Activated T-cell treated with anti-CD3 and anti-CD28 coated beads, Interleukin-2, amount 50 U/mL, for 72 hours (primary cell): ENCODE measurements around the gene PARD3B. TPM values are rescaled to one million over a fixed set of nuclear protein-coding genes. Genes with fewer than 3 reads are reported as not detected.

ENCODE experiments used
- ATAC-seq, 2 donors: fragments of 150-1000 bp; cut with Tn5 transposase; replicated peaks in 1 of 2; 2 replicates each; pipeline ENCODE4 v1.10.0; 2021; ENCODE audit warnings: moderate library complexity in 2 of 2, mild to moderate bottlenecking in 1 of 2
- DNase-seq, 2 donors: peaks; one replicate each; pipeline ENCODE4 v3.0.0; 2021 to 2022; ENCODE audit warnings: mixed read lengths in 1 of 2
- H3K27ac Mint-ChIP-seq: one replicate; pipeline ENCODE4 v1.8.0; 2022; ENCODE audit warnings: mild to moderate bottlenecking, moderate library complexity, mixed read lengths
- H3K27me3 Mint-ChIP-seq: one replicate; pipeline ENCODE4 v1.8.0; 2022; ENCODE audit warnings: low read depth, mixed read lengths
- H3K36me3 Mint-ChIP-seq, 2 donors: one replicate each; pipeline ENCODE4 v1.8.0; 2022; ENCODE audit warnings: mixed read lengths in 2 of 2, mild to moderate bottlenecking in 1 of 2; ENCODE audit not compliant: insufficient read depth in 2 of 2
- H3K4me1 Mint-ChIP-seq: one replicate; pipeline ENCODE4 v1.8.0; 2022; ENCODE audit warnings: low read depth, mixed read lengths
- H3K4me3 Mint-ChIP-seq, 2 donors: one replicate each; pipeline ENCODE4 v1.8.0; 2022; ENCODE audit warnings: mild to moderate bottlenecking in 2 of 2, mixed read lengths in 2 of 2, moderate library complexity in 2 of 2
- H3K9me3 Mint-ChIP-seq, 2 donors: one replicate each; pipeline ENCODE4 v1.8.0; 2022; ENCODE audit warnings: mixed read lengths in 2 of 2
- total RNA-seq, 2 donors: library from RNA; stranded (reverse); gene quantifications; one replicate each; pipeline ENCODE4 v1.2.3, GENCODE V29; 2022

PARD3B gene
- total RNA-seq, 2 donors from 2014 or later = 0.74 to 0.96 TPM

DNA sequence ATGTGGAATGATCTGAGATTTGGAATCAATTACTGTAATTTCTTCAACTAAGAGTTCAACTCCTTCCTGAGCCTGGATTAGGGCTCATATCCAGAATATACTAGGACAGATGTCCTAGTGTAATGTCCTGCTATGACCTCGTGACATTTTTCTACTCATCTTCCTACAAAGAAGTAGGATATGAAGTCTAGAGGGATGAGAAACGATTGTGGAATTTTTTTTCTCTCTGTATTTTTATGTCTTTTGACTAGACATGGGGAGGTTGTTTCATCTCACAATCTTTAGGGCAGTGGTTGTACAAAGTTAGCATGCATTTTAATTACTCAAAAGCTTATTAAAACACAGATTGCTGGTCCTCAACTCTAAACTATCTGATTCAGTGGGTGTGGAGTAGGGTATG, 203.0 kb downstream of the PARD3B start:
- DNase-seq = no peak
- no peak overlapping the region for H3K4me3 Mint-ChIP-seq
- peaks cover 23% of the 10 kb centered on the region for H3K4me1 Mint-ChIP-seq
- H3K27me3 Mint-ChIP-seq = no peaks in the 10 kb centered on the region
- no peak for ATAC-seq
- peaks cover 2 to 4% of the 10 kb centered on the region in 2 donors for H3K9me3 Mint-ChIP-seq
- H3K27ac Mint-ChIP-seq = no peak overlapping the region
- H3K36me3 Mint-ChIP-seq = peaks cover 0 to 2% of the 10 kb centered on the region in 2 donors

- H3K27ac Mint-ChIP-seq = no peak overlapping the region
- no peaks in the 10 kb centered on the region for H3K27me3 Mint-ChIP-seq
- no peak overlapping the region for H3K4me3 Mint-ChIP-seq
- H3K9me3 Mint-ChIP-seq = peaks cover 2 to 4% of the 10 kb centered on the region in 2 donors
- peaks cover 14% of the 10 kb centered on the region for H3K4me1 Mint-ChIP-seq
- no peak for DNase-seq
- ATAC-seq = no peak
- H3K36me3 Mint-ChIP-seq = peaks cover 0 to 2% of the 10 kb centered on the region in 2 donors
These were observed 204.0 kb downstream of the PARD3B start for GRCh38 chr2:204749319-204749718.

DNA sequence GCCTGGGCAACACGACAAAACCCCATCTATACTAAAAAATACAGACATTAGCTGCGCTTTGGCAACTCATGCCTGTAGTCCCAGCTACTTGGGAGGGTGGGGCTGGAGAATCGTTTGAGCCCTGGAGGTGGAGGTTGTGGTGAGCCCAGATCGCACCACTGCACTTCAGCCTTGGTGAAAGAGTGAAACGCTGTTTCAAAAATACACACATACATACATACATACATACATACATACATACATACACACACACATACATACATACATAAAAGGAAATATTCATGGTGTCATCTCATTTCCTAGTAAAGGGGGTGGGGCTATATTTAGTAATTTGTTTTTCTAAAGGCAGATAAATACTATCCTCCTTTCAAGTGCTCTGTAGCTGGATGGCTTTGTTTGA, 205.1 kb downstream of the PARD3B start:
- ATAC-seq = no peak
- Mint-ChIP-seq H3K27ac (no peak overlapping the region), H3K36me3 (no peaks in the 10 kb centered on the region), H3K9me3 (peaks cover 2 to 4% of the 10 kb centered on the region in 2 donors), H3K27me3 (no peaks in the 10 kb centered on the region), H3K4me3 (no peak overlapping the region), H3K4me1 (peaks cover 14% of the 10 kb centered on the region)
- DNase-seq = no peak

DNA sequence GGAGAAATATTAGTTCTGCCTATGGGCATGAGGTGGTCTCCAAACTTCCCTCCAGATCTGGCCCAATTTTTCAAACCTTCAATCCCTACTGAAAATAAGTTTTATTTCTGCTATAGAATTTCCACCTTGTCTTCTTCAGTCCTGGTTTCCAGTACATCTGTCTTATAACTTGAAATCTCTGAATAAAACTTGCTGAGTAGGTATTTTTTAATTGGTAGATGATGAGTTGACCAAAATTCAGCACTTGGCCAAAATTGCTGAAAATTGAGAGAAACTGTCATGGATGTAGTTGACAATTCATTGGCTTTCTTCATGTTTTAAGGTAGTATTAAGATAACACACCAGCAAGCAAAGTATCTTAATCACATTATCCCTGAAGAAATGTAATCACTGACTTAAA, 206.2 kb downstream of the PARD3B start:
- Mint-ChIP-seq H3K4me3 (no peak overlapping the region), H3K27me3 (no peaks in the 10 kb centered on the region), H3K4me1 (peaks cover 14% of the 10 kb centered on the region), H3K36me3 (no peaks in the 10 kb centered on the region), H3K27ac (no peak overlapping the region), H3K9me3 (peaks cover 2 to 4% of the 10 kb centered on the region in 2 donors)
- ATAC-seq = no peak
- no peak for DNase-seq

DNA sequence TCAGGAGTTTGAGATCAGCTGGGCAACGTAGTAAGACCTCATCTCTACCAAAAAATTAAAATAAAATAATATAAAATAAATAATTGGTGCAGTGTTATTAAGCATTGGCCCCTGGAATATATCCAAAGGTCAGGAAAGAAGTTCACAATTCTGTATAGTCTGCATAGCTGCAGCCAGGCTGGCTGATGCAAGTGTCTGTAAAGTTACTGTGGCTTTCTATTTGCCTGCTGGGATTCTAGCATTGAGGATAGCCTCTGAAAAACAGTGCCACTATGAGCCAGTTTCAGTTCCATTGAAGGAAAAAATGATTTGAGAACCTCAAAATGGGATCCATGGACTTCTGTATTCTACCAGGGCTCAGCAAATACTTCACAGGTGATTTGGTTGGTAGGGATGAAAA, 208.6 kb downstream of the PARD3B start:
- H3K27ac Mint-ChIP-seq = no peak overlapping the region
- H3K36me3 Mint-ChIP-seq = no peaks in the 10 kb centered on the region

GRCh38 chr2:204754898-204755297, 209.6 kb downstream of the PARD3B start:
- DNase-seq (no peak), ATAC-seq (no peak)
- Mint-ChIP-seq H3K9me3 (no peaks in the 10 kb centered on the region), H3K36me3 (no peaks in the 10 kb centered on the region), H3K27ac (no peak overlapping the region), H3K27me3 (no peaks in the 10 kb centered on the region), H3K4me3 (no peak overlapping the region), H3K4me1 (peaks cover 12% of the 10 kb centered on the region)

More for the DNA sequence above, 208.6 kb downstream of the PARD3B start:
- DNase-seq (no peak), ATAC-seq (no peak)
- no peak overlapping the region for H3K4me3 Mint-ChIP-seq
- H3K27me3 Mint-ChIP-seq = no peaks in the 10 kb centered on the region
- H3K4me1 Mint-ChIP-seq = peaks cover 14% of the 10 kb centered on the region
- no peaks in the 10 kb centered on the region for H3K9me3 Mint-ChIP-seq

- H3K36me3 Mint-ChIP-seq = no peaks in the 10 kb centered on the region
- no peaks in the 10 kb centered on the region for H3K4me1 Mint-ChIP-seq
- DNase-seq (no peak), ATAC-seq (no peak)
- no peak overlapping the region for H3K27ac Mint-ChIP-seq
- no peaks in the 10 kb centered on the region for H3K27me3 Mint-ChIP-seq
- peaks cover 1 to 7% of the 10 kb centered on the region in 2 donors for H3K9me3 Mint-ChIP-seq
- H3K4me3 Mint-ChIP-seq = no peak overlapping the region
These were observed 218.9 kb downstream of the PARD3B start for GRCh38 chr2:204763974-204764703.

- Mint-ChIP-seq H3K36me3 (peaks cover 0 to 3% of the 10 kb centered on the region in 2 donors), H3K4me3 (no peak overlapping the region), H3K27me3 (no peaks in the 10 kb centered on the region), H3K9me3 (peaks cover 0 to 2% of the 10 kb centered on the region in 2 donors), H3K27ac (no peak overlapping the region), H3K4me1 (no peaks in the 10 kb centered on the region)
- ATAC-seq (no peak), DNase-seq (no peak)
These were observed 225.5 kb downstream of the PARD3B start for GRCh38 chr2:204770735-204771134.

- Mint-ChIP-seq H3K36me3 (peaks cover 0 to 3% of the 10 kb centered on the region in 2 donors), H3K4me1 (no peaks in the 10 kb centered on the region), H3K9me3 (peaks cover 0 to 2% of the 10 kb centered on the region in 2 donors), H3K27me3 (no peaks in the 10 kb centered on the region), H3K4me3 (no peak overlapping the region), H3K27ac (no peak overlapping the region)
- no peak for ATAC-seq
- no peak for DNase-seq
These were observed 226.4 kb downstream of the PARD3B start for GRCh38 chr2:204771721-204772120.

DNA sequence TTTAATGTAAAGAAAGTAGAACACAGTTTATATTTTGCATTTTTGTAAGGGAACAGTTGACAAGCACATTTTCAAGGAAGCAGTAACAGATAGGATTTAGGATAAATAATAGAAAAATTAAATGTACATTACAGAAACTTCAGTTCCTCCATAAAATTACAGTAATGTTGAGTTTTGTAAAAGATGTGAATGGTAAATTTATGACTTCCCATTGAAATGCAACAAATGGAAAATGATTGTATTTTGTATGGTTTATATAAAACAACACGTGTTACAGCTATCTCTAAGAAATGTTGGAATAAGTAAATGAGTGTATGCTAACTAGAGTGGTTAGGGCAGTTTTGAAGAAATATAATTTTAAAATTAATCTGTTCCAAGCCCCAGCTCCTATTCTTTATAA, 227.3 kb downstream of the PARD3B start:
- ATAC-seq = no peak
- no peak overlapping the region for H3K4me3 Mint-ChIP-seq
- H3K9me3 Mint-ChIP-seq = peaks cover 0 to 2% of the 10 kb centered on the region in 2 donors
- H3K27ac Mint-ChIP-seq = no peak overlapping the region
- H3K27me3 Mint-ChIP-seq = no peaks in the 10 kb centered on the region
- DNase-seq = no peak
- no peaks in the 10 kb centered on the region for H3K4me1 Mint-ChIP-seq
- peaks cover 0 to 3% of the 10 kb centered on the region in 2 donors for H3K36me3 Mint-ChIP-seq

GRCh38 chr2:204775766-204776165, 230.5 kb downstream of the PARD3B start:
- DNase-seq (no peak), ATAC-seq (no peak)
- Mint-ChIP-seq H3K4me1 (no peaks in the 10 kb centered on the region), H3K9me3 (peaks cover 0 to 1% of the 10 kb centered on the region in 2 donors), H3K4me3 (no peak overlapping the region), H3K36me3 (peaks cover 0 to 1% of the 10 kb centered on the region in 2 donors), H3K27me3 (no peaks in the 10 kb centered on the region), H3K27ac (no peak overlapping the region)

GRCh38 chr2:204776781-204777559, 231.7 kb downstream of the PARD3B start:
- DNase-seq (no peak), ATAC-seq (no peak)
- H3K4me3 Mint-ChIP-seq = no peak overlapping the region
- no peak overlapping the region for H3K27ac Mint-ChIP-seq
- H3K9me3 Mint-ChIP-seq = no peaks in the 10 kb centered on the region
- H3K27me3 Mint-ChIP-seq = no peaks in the 10 kb centered on the region
- no peaks in the 10 kb centered on the region for H3K36me3 Mint-ChIP-seq
- no peaks in the 10 kb centered on the region for H3K4me1 Mint-ChIP-seq

- no peak overlapping the region for H3K27ac Mint-ChIP-seq
- ATAC-seq = no peak
- no peaks in the 10 kb centered on the region for H3K4me1 Mint-ChIP-seq
- DNase-seq = no peak
- no peaks in the 10 kb centered on the region for H3K9me3 Mint-ChIP-seq
- no peaks in the 10 kb centered on the region for H3K27me3 Mint-ChIP-seq
- no peaks in the 10 kb centered on the region for H3K36me3 Mint-ChIP-seq
- H3K4me3 Mint-ChIP-seq = no peak overlapping the region
These were observed 234.5 kb downstream of the PARD3B start for GRCh38 chr2:204779771-204780170.
